Thyroid gland (tissue), 4 donors: ENCODE results near the gene ELL2.

ENCODE experiments used
- CTCF ChIP-seq, 6 experiments: fragments of 200-600 bp in 3 of 6; fragments of 450-650 bp in 3 of 6; sonication (generic) in 3 of 6; IDR thresholded peaks; one replicate each; pipeline ENCODE4 v1.5.1; 2016 to 2019; ENCODE audit warnings: antibody characterized with exemption in 6 of 6, mild to moderate bottlenecking in 2 of 6, inconsistent platforms in 1 of 6, moderate library complexity in 1 of 6
- POLR2A ChIP-seq, 2 donors: fragments of 450-650 bp; IDR thresholded peaks; one replicate each; pipeline ENCODE4 v1.6.1; 2017; ENCODE audit warnings: antibody characterized with exemption in 2 of 2, mild to moderate bottlenecking in 2 of 2, moderate library complexity in 1 of 2

- TF ChIP-seq POLR2A (IDR thresholded peaks at IDR 0.05) (no peak), CTCF (IDR thresholded peaks at IDR 0.05) (no peak)
These were observed 51.9 kb downstream of the ELL2 start for GRCh38 chr5:95909738-95910137.
